Prostate gland (tissue), 2 donors: ENCODE data around the gene SLC25A21. TPM values are rescaled to one million over a fixed set of nuclear protein-coding genes. Genes with fewer than 3 reads are reported as not detected.
"Not testable (repeated sequence)": the region's sequence is repeated elsewhere in the genome, so short reads cannot be mapped to it uniquely, and the experiment has no call there.

Experiments
- DNase-seq: peaks from one replicate; pipeline ENCODE4 v3.0.0-alpha.2; 2019; ENCODE audit warnings: low spot score
- H3K27ac ChIP-seq, 2 donors: fragments of 200-600 bp; sonication (generic); 2 replicates each; pipeline ENCODE4 v1.5.1; 2017 to 2019
- H3K27me3 ChIP-seq: fragments of 200-600 bp; sonication (generic); replicated peaks from 2 replicates; pipeline ENCODE4 v1.5.1; 2019; ENCODE audit not compliant: insufficient read depth
- H3K36me3 ChIP-seq, 2 donors: fragments of 200-600 bp; sonication (generic); 1 replicate in 1 of 2; 2 replicates in 1 of 2; pipeline versions ENCODE4 v1.5.1 to v1.8.1; 2017 to 2019
- H3K4me1 ChIP-seq: fragments of 200-600 bp; sonication (generic); replicated peaks from 2 replicates; pipeline ENCODE4 v1.5.1; 2019
- H3K4me3 ChIP-seq, 2 donors: fragments of 200-600 bp; sonication (generic); 2 replicates each; pipeline ENCODE4 v1.5.1; 2017 to 2019
- H3K9me3 ChIP-seq: fragments of 200-600 bp; sonication (generic); 2 replicates; pipeline ENCODE4 v1.5.1; 2017
- POLR2A ChIP-seq: fragments of 450-650 bp; IDR thresholded peaks from one replicate; pipeline ENCODE4 v1.6.1; 2016; ENCODE audit warnings: antibody characterized with exemption, mild to moderate bottlenecking
- POLR2AphosphoS5 ChIP-seq: sonication (generic); formaldehyde crosslinking; IDR thresholded peaks from one replicate; pipeline ENCODE4 v1.6.1; 2017; ENCODE audit warnings: antibody characterized with exemption
- WGBS: methylation state at CpG from one replicate; pipeline ENCODE4 v1.1.5; 2018; 5-methylcytosine and 5-hydroxymethylcytosine counted together
- intact Hi-C: fragments of 100-400 bp; cut with DNase I; formaldehyde crosslinking; loops from one replicate; pipeline ENCODE4 v1.14.2; 2022
- total RNA-seq, 2 donors: library from RNA; depleted of rRNA; stranded (reverse); fragments of >200 nt; gene quantifications; one replicate each; pipeline ENCODE4 v1.1.0, GENCODE V29; 2016
- TF ChIP-seq, protein P1 (sequence below), 4 experiments: fragments of 200-600 bp in 2 of 4; fragments of 450-650 bp in 2 of 4; sonication (generic) in 2 of 4; IDR thresholded peaks; 1 replicate in 3 of 4; 2 replicates in 1 of 4; pipeline ENCODE4 v1.5.1; 2016 to 2019; ENCODE audit warnings: antibody characterized with exemption in 4 of 4, mild to moderate bottlenecking in 2 of 4, moderate library complexity in 2 of 4

Gene SLC25A21
- total RNA-seq, 2 donors from 2014 or later = 1.5 to 7.7 TPM

DNA sequence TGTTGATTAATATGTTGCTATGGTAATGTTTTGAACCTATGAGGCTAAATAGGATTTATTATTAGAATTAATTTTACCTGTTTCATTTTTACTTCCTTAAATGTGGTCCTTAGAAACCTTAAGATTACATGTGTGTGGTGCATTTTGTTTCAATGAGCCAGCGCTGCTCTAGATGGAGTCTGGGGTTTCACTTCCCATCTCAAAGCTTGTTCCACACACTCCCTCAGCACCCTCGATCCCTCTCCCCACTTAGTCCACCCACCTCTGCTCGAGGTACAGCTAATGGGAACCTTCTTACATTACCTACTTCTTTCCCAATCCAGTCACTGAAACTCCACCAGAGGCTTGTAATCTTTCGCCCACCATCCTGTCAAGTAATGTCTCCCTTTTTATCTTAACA lies 305.5 kb downstream of the SLC25A21 start:
- TF ChIP-seq POLR2A (no peak), POLR2AphosphoS5 (no peak)
- TF ChIP-seq, protein P1, sequence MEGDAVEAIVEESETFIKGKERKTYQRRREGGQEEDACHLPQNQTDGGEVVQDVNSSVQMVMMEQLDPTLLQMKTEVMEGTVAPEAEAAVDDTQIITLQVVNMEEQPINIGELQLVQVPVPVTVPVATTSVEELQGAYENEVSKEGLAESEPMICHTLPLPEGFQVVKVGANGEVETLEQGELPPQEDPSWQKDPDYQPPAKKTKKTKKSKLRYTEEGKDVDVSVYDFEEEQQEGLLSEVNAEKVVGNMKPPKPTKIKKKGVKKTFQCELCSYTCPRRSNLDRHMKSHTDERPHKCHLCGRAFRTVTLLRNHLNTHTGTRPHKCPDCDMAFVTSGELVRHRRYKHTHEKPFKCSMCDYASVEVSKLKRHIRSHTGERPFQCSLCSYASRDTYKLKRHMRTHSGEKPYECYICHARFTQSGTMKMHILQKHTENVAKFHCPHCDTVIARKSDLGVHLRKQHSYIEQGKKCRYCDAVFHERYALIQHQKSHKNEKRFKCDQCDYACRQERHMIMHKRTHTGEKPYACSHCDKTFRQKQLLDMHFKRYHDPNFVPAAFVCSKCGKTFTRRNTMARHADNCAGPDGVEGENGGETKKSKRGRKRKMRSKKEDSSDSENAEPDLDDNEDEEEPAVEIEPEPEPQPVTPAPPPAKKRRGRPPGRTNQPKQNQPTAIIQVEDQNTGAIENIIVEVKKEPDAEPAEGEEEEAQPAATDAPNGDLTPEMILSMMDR (IDR thresholded peaks at IDR 0.05) = no peak
- intact Hi-C loops = no loop called here
- Histone ChIP-seq H3K4me3 (no peak overlapping the region), H3K4me1 (no peaks in the 10 kb centered on the region), H3K36me3 (no peaks in the 10 kb centered on the region), H3K9me3 (no peaks in the 10 kb centered on the region), H3K27ac (no peak overlapping the region), H3K27me3 (no peaks in the 10 kb centered on the region)
- WGBS = 96% methylated on average over 4 of the region's 4 CpGs
- no peak for DNase-seq

DNA sequence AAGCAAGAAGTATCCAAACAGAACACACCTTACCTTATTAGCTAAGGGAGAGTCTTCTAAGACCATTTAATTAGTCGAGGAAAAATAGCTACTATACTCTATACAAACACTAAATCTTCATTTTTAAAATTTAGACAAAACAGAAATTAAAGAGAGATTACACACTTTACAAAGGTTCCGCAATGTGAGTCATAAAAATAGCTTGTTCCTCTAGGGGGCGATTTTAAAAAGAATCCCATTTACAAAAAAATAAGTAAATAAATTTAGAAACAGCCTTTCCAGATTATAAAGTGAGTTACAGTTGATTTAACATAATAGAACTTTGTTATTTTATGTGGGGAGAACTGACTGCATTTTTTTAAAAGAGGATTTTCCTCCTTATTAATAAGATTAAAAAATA lies 309.1 kb downstream of the SLC25A21 start:
- TF ChIP-seq, protein P1 (IDR thresholded peaks at IDR 0.05) = no peak
- TF ChIP-seq POLR2AphosphoS5 (no peak), POLR2A (no peak)

DNA sequence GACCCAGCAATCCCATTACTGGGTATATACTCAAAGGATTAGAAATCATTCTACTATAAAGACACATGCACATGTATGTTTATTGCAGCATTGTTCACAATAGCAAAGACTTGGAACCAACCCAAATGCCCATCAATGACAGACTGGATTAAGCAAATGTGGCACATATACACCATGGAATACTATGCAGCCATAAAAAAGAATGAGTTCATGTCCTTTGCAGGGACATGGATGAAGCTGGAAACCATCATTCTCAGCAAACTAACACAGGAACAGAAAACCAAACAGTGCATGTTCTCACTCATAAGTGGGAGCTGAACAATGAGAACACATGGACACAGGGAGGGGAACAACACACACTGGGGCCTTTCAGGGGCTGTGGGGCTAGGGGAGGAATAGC lies 310.2 kb downstream of the SLC25A21 start:
- intact Hi-C loops, H3K4me1 ChIP-seq, H3K36me3 ChIP-seq, DNase-seq, H3K27ac ChIP-seq, H3K4me3 ChIP-seq, H3K27me3 ChIP-seq, H3K9me3 ChIP-seq: not testable (repeated sequence)

More for the DNA sequence above, 309.1 kb downstream of the SLC25A21 start:
- no peaks in the 10 kb centered on the region for H3K27me3 ChIP-seq
- no peak overlapping the region for H3K27ac ChIP-seq
- no peaks in the 10 kb centered on the region for H3K9me3 ChIP-seq
- no peak for DNase-seq
- no peaks in the 10 kb centered on the region for H3K36me3 ChIP-seq
- no peaks in the 10 kb centered on the region for H3K4me1 ChIP-seq
- H3K4me3 ChIP-seq = no peak overlapping the region
- intact Hi-C loops = no loop called here
- WGBS = 80% methylated on average over 3 of the region's 3 CpGs

DNA sequence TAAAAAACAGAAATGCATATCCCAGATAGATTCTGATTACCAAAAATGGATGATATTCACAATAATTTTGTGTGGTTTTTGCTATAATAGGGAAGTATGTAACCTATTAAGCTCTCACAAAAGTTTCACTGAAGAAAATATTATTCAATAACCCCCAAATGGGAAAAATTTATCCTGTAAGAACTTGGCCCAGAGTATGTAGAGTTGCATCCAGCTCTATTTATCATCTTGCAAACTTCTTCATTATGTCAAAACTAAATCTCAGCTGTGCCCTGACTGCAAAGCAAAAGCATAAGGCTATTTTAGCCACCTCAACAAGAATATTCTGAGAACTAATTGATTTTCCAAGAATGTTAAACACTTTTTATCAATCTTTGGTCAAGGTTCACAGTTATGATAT lies 311.6 kb downstream of the SLC25A21 start:
- Histone ChIP-seq H3K9me3 (no peaks in the 10 kb centered on the region), H3K4me3 (no peak overlapping the region), H3K36me3 (no peaks in the 10 kb centered on the region), H3K27ac (no peak overlapping the region), H3K27me3 (no peaks in the 10 kb centered on the region), H3K4me1 (no peaks in the 10 kb centered on the region)
- DNase-seq = no peak
- TF ChIP-seq POLR2A = no peak
- TF ChIP-seq, protein P1 (IDR thresholded peaks at IDR 0.05) = no peak
- TF ChIP-seq POLR2AphosphoS5 = no peak
- intact Hi-C loops = no loop called here

DNA sequence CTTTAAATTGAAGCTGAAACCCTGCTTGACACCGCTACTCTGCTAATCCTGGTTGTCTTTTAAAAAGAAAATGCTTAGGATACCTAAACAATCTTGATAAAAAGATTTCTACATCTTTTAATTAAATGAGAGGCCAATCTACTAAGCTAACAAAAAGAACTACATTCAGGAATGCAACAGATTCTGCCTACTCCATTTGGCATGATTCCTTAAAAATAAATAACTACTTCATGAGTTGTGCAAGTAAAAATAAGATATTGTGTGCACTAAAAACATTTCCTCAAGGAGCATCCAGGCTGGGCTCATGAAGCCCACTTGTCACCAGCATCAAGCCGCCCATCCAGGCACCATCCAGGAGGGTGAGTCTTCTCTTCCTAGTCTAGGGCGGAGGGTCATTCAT lies 313.3 kb downstream of the SLC25A21 start:
- no peak for TF ChIP-seq POLR2AphosphoS5
- no peak for TF ChIP-seq POLR2A
- TF ChIP-seq, protein P1 (IDR thresholded peaks at IDR 0.05) = no peak
- H3K4me1 ChIP-seq = no peaks in the 10 kb centered on the region
- intact Hi-C loops = no loop called here
- H3K27ac ChIP-seq = no peak overlapping the region
- 77% methylated on average over 3 of the region's 3 CpGs for WGBS
- H3K9me3 ChIP-seq = no peaks in the 10 kb centered on the region
- H3K27me3 ChIP-seq = no peaks in the 10 kb centered on the region
- H3K4me3 ChIP-seq = no peak overlapping the region
- DNase-seq = no peak
- no peaks in the 10 kb centered on the region for H3K36me3 ChIP-seq
